Measurements from ENCODE around the gene CYTH1.

The CYTH1 gene

DNA sequence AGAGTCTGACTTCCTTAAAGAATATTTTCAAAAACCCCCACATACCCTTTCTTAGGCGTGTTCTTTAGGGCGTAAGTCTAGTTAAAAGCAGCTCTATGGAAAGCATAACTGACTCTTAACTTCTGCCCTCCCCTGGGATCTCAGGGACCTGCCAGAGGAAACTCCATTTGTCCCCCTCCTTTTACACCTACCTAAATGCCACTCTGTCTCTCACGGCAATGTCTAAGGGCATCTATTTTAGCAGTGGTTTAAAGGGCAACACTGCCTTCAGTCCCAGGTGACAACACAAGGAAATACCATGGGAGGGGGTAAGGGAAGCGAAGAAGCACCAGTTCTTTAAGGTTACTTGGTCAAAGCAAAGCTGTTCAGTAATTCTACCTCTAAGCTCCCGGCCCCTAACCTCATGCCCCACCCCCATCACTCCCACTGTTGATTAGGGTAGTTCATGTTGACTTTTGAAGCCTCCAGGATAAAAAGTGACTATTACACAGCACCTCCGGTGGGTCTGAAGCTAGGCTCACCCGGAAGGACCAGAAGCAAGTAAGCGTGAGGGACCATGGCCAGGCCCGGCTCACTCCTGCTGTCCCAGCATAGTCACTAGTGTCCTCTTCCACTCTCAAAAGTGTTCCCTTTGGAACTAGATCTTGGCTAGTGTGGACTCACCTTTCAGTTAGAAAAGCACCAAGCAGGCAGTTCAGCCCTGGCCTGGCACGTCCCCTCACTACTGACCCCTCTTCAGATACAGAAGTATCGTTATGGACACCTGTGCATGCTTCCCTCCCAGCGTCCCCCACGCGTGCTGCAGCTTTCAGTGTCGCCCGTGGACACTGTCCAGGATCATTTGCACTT lies 47.1 kb downstream of the CYTH1 start (continued):
- TF ChIP-seq, protein P1, sequence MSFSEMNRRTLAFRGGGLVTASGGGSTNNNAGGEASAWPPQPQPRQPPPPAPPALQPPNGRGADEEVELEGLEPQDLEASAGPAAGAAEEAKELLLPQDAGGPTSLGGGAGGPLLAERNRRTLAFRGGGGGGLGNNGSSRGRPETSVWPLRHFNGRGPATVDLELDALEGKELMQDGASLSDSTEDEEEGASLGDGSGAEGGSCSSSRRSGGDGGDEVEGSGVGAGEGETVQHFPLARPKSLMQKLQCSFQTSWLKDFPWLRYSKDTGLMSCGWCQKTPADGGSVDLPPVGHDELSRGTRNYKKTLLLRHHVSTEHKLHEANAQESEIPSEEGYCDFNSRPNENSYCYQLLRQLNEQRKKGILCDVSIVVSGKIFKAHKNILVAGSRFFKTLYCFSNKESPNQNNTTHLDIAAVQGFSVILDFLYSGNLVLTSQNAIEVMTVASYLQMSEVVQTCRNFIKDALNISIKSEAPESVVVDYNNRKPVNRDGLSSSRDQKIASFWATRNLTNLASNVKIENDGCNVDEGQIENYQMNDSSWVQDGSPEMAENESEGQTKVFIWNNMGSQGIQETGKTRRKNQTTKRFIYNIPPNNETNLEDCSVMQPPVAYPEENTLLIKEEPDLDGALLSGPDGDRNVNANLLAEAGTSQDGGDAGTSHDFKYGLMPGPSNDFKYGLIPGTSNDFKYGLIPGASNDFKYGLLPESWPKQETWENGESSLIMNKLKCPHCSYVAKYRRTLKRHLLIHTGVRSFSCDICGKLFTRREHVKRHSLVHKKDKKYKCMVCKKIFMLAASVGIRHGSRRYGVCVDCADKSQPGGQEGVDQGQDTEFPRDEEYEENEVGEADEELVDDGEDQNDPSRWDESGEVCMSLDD (tag by site-specific recombination; IDR thresholded peaks at IDR 0.05): no peak
- no peak for TF ChIP-seq ZNF561 (tag by site-specific recombination; IDR thresholded peaks at IDR 0.05; ENCODE audit: borderline replicate concordance)
- TF ChIP-seq ZNF792 (tag by site-specific recombination; IDR thresholded peaks at IDR 0.05): no peak

GRCh38 chr17:78732354-78732753 lies 49.7 kb downstream of the CYTH1 start:
- Histone ChIP-seq H3K9me3 (ENCODE audit: control insufficient read depth, insufficient read depth, low read depth, low read length) (no peaks in the 10 kb centered on the region), H3K4me3 (ENCODE audit: low read depth, low read length) (no peak overlapping the region), H3K27ac (ENCODE audit: extremely low read depth, low read depth, low read length) (no peak overlapping the region), H3K36me3 (ENCODE audit: control insufficient read depth in 2 of 2, insufficient read depth in 1 of 2, low read length in 2 of 2) (no peaks in the 10 kb centered on the region), H3K4me1 (ENCODE audit: control insufficient read depth, insufficient read depth, low read length) (peaks cover 16% of the 10 kb centered on the region)
- ChIA-PET CTCF (no interaction called here), POLR2A (no interaction called here)
- 0 out of 2 replicates have a peak, but pooled peaks have one; percentile 2 for TF ChIP-seq SCRT1 (tag by site-specific recombination; IDR thresholded peaks at IDR 0.05; ENCODE audit: borderline replicate concordance)
- TF ChIP-seq ZNF114 (tag by site-specific recombination; IDR thresholded peaks at IDR 0.05): no peak
- no peak for TF ChIP-seq ZNF18 (tag by site-specific recombination; IDR thresholded peaks at IDR 0.05)
- TF ChIP-seq, protein P2, sequence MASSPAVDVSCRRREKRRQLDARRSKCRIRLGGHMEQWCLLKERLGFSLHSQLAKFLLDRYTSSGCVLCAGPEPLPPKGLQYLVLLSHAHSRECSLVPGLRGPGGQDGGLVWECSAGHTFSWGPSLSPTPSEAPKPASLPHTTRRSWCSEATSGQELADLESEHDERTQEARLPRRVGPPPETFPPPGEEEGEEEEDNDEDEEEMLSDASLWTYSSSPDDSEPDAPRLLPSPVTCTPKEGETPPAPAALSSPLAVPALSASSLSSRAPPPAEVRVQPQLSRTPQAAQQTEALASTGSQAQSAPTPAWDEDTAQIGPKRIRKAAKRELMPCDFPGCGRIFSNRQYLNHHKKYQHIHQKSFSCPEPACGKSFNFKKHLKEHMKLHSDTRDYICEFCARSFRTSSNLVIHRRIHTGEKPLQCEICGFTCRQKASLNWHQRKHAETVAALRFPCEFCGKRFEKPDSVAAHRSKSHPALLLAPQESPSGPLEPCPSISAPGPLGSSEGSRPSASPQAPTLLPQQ (tag by site-specific recombination; IDR thresholded peaks at IDR 0.05): no peak

DNA sequence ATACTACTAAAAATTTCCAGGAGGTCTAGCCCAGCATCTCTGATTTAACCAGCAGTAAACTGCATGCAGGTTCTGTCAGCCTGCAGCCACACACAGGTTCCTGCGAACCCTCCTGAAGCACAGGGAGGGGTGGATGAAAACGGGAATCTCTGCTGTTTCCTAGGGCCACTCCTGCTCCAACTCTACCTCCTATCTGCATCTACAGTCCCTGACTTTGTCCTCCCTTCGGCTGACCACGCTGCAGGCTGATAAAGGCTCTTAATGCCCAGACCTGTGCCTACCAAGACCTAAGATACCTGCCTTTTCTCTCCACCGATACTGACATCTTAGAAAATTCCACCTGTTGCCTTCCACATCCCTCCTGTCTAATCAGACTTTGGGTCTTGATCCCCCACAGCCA lies 50.2 kb downstream of the CYTH1 start:
- no peaks in the 10 kb centered on the region for H3K9me3 ChIP-seq (ENCODE audit: control insufficient read depth, insufficient read depth, low read depth, low read length)
- ChIA-PET CTCF (no interaction called here), POLR2A (interaction anchor here (0.6 kb wide), 2 partner anchors 15 to 159 kb away, joined by 3 to 4 read pairs; no protein-coding TSS in a partner anchor)
- H3K4me3 ChIP-seq (ENCODE audit: low read depth, low read length): no peak overlapping the region
- H3K4me1 ChIP-seq (ENCODE audit: control insufficient read depth, insufficient read depth, low read length): peaks cover 12% of the 10 kb centered on the region
- no peaks in the 10 kb centered on the region for H3K36me3 ChIP-seq (ENCODE audit: control insufficient read depth in 2 of 2, insufficient read depth in 1 of 2, low read length in 2 of 2)
- no peak overlapping the region for H3K27ac ChIP-seq (ENCODE audit: extremely low read depth, low read depth, low read length)
- TF ChIP-seq ZNF341 (tag by site-specific recombination; IDR thresholded peaks at IDR 0.05; ENCODE audit: low read depth): peak; percentile 90
- no peak for TF ChIP-seq ZNF433 (tag by site-specific recombination; IDR thresholded peaks at IDR 0.05; ENCODE audit: low read depth)
- TF ChIP-seq GLIS2 (tag by site-specific recombination; IDR thresholded peaks at IDR 0.05): no peak
- peak; percentile 96 for TF ChIP-seq SCRT2 (tag by site-specific recombination; IDR thresholded peaks at IDR 0.05)
- no peak for TF ChIP-seq KLF17 (tag by site-specific recombination; IDR thresholded peaks at IDR 0.05)
- peak; percentile 47; the same call in 1 of the 2 replicates for TF ChIP-seq ZBTB20 (tag by site-specific recombination; IDR thresholded peaks at IDR 0.05)
- no peak for TF ChIP-seq ZNF174 (tag by site-specific recombination; IDR thresholded peaks at IDR 0.05)
- TF ChIP-seq ZSCAN30 (tag by site-specific recombination; IDR thresholded peaks at IDR 0.05): peak; percentile 39; the same call in 1 of the 2 replicates
- no peak for TF ChIP-seq KLF1 (tag by site-specific recombination; IDR thresholded peaks at IDR 0.05)
- no peak for TF ChIP-seq REST (tag by site-specific recombination; IDR thresholded peaks at IDR 0.05)
- TF ChIP-seq, protein P3, sequence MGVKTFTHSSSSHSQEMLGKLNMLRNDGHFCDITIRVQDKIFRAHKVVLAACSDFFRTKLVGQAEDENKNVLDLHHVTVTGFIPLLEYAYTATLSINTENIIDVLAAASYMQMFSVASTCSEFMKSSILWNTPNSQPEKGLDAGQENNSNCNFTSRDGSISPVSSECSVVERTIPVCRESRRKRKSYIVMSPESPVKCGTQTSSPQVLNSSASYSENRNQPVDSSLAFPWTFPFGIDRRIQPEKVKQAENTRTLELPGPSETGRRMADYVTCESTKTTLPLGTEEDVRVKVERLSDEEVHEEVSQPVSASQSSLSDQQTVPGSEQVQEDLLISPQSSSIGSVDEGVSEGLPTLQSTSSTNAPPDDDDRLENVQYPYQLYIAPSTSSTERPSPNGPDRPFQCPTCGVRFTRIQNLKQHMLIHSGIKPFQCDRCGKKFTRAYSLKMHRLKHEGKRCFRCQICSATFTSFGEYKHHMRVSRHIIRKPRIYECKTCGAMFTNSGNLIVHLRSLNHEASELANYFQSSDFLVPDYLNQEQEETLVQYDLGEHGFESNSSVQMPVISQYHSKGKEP (tag by site-specific recombination; IDR thresholded peaks at IDR 0.05): peak; percentile 51; the same call in 1 of the 2 replicates
- peak; percentile 28; the same call in 1 of the 2 replicates for TF ChIP-seq ZBTB17 (tag by site-specific recombination; IDR thresholded peaks at IDR 0.05)

All from HEK293 (cell line).